Stimulated activated CD4-positive, alpha-beta T cell treated with anti-CD3 and anti-CD28 coated beads, Interleukin-12 subunit alpha, Interleukin-12 subunit beta, amount 100 ng/mL, for 48 hours (primary cell): Measurements from ENCODE around the gene PDCL3.

Experiments used
- DNase-seq, 3 donors: peaks; one replicate each; pipeline ENCODE4 v3.0.0-alpha.2; 2020; ENCODE audit warnings: low read depth in 2 of 3, low spot score in 1 of 3

Gene PDCL3

GRCh38 chr2:100611079-100612029 lies 48.6 kb downstream of the PDCL3 start:
- no peak for DNase-seq

GRCh38 chr2:100612388-100613000 lies 49.7 kb downstream of the PDCL3 start:
- no peak for DNase-seq

- DNase-seq = no peak
Observed at GRCh38 chr2:100613719-100614118, 50.9 kb downstream of the PDCL3 start.

GRCh38 chr2:100614455-100615000 lies 51.7 kb downstream of the PDCL3 start:
- no peak for DNase-seq

GRCh38 chr2:100615471-100615870 lies 52.7 kb downstream of the PDCL3 start:
- DNase-seq = no peak

- DNase-seq = no peak
Observed at GRCh38 chr2:100615886-100616285, 53.1 kb downstream of the PDCL3 start.

GRCh38 chr2:100616841-100617390 lies 54.1 kb downstream of the PDCL3 start:
- no peak for DNase-seq

GRCh38 chr2:100619951-100620350 lies 57.2 kb downstream of the PDCL3 start:
- DNase-seq = no peak

- no peak for DNase-seq
Observed at GRCh38 chr2:100620481-100620880, 57.7 kb downstream of the PDCL3 start.

- DNase-seq = no peak
Observed at GRCh38 chr2:100621371-100621951, 58.7 kb downstream of the PDCL3 start.

- no peak for DNase-seq
Observed at GRCh38 chr2:100623033-100623715, 60.4 kb downstream of the PDCL3 start.

GRCh38 chr2:100623930-100624329 lies 61.1 kb downstream of the PDCL3 start:
- no peak for DNase-seq

GRCh38 chr2:100624536-100624935 lies 61.7 kb downstream of the PDCL3 start:
- no peak for DNase-seq

GRCh38 chr2:100625717-100626116 lies 62.9 kb downstream of the PDCL3 start:
- DNase-seq = no peak
